GM19468 (cell line): Measurements from ENCODE around the gene ZNF485.
"Not testable (repeated sequence)": the region's sequence is repeated elsewhere in the genome, so short reads cannot be mapped to it uniquely, and the experiment has no call there.

Experiments
- ATAC-seq: cut with Tn5 transposase; IDR thresholded peaks from one replicate; pipeline ENCODE4 v1.9.1; 2021; ENCODE audit warnings: mild to moderate bottlenecking, moderate library complexity, moderate number of reproducible peaks; ENCODE audit not compliant: unreplicated experiment; ENCODE audit errors: extremely low read depth

The ZNF485 gene

DNA sequence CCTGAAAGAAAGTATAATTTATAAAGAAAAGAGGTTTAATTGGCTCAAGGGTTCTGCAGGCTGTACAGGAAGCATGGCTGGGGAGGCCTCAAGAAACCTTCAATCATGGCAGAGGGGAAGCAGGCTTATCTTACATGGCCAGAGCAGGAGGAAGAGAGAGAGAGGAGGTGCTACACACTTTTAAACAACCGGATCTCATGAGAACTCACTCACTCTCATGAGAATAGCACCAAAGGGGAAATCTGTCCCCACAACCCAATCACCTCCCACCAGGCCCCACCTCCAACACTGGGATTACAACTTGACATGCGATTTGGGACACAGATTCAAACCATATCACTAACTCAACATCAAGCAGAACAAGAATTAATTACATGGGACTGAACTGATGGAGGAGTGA lies 6.9 kb upstream of the ZNF485 start:
- ATAC-seq, result no peak

DNA sequence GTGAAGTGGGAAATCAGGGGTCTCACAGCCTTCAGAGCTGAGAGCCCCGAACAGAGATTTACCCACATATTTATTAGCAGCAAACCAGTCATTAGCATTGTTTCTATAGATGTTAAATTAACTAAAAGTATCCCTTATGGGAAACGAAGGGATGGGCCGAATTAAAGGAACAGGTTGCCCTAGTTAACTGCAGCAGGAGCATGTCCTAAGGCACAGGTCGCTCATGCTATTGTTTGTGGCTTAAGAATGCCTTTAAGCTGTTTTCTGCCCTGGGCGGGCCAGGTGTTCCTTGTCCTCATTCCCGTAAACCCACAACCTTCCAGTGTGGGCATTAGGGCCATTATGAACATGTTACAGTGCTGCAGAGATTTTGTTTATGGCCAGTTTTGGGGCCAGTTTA lies 4.7 kb upstream of the ZNF485 start:
- ATAC-seq, result not testable (repeated sequence)

DNA sequence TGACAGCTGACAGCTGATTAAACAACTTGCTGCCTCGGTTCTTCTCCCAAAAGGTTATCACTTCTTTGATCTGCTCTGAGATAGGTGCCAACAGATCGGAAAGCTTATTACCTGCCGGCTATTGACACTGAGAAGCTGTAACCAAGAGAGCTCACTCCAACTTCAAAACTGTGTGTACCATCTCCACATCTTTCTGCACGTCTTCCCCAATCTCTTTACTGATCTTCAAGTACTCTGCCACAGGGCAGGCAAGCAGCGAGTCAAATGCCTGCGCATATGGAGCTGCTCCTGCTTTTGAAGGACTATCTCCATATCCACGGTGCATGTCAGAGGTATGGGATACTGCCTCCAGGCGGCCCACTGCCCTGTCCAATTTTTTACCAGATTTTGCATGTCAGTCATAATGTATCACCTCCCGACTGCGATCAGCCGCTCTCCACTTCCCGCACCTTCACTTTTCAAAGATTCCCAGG lies 352 bp upstream of the ZNF485 start:
- ATAC-seq, result no peak

DNA sequence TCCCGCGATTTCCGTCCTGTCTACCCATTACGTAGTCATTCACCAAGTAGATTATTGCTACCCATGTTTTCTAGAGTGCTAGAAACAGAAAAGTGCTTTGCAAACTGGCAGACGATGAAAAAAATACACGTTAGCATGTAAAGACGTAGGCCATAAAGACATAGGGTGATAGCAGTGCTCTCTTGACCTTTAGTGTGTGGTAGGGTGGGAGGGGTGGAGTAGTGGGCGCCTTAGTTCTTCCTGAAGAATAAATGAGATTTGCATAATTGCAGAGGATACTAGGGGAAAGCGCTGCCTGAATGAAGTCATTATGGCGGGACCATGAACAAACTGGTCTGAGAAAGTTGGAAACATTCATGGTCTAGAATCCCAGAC lies 948 bp downstream of the ZNF485 start:
- ATAC-seq, result no peak

DNA sequence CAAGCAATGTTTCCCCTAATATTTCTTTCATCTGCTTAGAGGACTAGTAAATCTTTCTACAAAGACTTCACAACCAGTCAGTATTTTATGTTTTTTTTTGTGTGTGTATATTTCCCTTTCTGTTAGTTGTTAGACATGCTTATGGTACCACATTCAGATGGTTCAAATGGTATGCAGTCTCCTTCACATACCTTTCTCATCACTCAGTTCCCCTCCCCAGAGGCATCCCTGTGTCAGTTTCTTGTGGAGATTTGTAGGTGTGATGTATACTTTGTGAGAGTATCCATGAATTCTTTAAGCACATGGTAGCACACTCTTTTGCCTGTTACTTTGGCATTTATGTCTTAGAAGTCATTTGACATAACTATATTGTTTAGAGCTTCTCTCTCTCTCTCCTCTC lies 4.4 kb downstream of the ZNF485 start:
- ATAC-seq, result no peak

DNA sequence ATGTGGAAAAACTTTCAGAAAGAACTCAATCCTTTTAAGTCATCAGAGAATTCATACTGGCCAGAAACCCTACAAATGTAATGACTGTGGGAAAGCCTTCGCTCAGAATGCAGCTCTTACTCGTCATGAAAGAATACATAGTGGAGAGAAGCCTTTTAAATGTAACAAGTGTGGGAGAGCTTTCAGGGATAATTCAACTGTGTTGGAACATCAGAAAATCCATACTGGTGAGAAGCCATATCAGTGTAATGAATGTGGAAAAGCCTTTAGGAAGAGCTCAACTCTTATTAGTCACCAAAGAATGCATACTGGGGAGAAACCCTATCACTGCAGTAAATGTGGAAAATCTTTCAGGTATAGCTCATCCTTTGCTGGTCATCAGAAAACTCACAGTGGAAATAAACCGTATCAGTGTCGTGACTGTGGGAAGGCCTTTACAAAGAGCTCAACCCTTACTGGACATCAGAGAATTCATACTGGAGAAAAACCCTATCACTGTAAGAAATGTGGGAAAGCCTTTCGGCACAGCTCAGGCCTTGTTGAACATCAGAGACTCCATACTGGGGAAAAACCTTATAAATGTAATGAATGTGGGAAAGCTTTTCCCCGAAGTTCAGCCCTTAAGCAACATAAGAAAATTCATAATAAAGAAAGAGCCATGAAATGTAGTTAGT lies 10.6 kb downstream of the ZNF485 start:
- no peak for ATAC-seq

DNA sequence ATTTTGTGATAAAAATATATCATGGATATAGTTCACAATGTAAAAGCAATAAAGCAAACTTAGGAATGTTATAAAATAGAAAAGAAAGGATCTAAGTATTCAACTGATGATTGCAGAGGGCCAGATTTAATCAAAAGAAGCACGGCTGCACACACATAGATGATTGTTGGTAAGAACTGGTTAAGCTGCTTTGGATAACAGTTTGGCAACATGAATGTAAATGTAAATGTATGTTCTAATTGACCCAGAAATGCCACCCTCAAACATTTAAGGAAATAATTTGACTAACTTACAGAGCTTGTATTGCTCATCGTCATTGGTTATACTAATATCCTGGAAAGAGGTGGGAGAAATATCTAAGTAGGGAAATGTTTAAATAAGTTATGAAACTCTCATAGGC lies 13.1 kb downstream of the ZNF485 start:
- ATAC-seq, result no peak

DNA sequence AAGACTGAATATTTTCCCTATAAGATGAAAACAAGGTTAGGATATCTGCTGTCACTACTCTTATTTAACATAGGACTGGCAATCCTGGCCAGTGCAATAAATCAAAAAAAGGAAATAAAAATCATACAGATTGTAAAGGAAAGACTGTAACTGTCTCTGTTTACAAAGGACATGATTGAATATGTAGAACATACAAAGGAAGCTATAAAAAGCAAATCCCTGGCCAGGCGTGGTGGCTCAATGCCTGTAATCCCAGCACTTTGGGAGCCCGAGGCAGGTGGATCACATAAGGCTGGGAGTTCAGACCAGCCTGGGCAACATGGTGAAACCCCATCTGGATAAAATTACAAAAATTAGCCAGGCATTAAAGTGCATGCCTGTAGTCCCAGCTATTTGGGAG lies 15.8 kb downstream of the ZNF485 start:
- no peak for ATAC-seq

DNA sequence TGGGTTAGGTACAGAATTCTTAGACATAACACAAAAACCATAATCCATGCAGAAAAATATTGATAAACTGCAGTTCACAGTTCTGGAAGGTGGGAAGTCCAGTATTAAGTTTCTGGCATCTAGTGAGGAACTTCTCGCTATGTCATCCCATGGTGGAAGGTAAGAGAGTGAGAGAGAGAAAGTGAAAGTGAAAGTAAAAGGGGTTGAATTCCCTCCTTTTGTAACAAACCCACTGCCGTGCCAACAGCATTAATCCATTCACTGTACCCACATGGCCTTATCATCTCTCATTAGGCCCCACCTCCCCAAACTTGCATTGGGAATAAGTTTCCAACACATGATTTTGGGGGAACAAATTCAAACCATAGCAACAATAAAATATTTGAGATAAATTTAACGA lies 17.1 kb downstream of the ZNF485 start:
- no peak for ATAC-seq

DNA sequence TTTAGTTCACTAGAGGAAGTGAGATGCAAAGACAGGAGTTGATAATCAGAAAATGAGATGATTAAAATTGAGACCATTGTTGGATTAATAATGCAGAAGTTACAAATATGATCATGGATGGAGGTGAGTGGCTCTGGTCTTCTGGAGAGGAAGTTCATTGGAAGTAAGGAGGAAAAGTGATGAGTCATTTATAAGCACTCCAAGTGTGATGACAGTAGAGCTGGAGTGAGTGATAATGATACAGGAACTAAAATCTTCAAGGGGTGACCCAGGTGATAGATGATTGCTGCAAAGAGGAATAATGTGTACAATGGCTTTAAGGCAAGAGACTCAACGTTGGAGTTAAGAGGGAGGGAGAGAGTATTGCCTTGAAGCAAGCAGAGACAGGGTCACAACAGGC lies 21.7 kb downstream of the ZNF485 start:
- no peak for ATAC-seq

DNA sequence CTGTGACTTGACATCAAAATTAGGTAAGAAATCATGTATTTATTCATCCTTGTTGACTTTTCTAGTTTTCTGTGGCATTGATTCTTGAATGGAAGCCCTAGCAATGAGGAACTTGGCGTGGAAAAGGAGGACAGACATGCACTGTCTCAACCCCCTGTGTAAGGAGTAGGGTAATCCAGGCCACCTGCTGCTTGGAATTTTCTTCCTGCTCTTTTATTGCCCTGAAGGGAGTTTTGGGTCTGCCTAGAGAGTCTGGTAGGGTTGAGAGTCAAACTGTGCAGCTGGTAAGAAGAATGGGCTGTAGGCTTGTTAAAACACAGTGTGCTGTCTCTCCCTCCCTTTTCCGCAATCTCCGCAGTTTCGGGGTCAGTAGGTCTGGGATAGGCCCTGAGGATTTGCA lies 22.7 kb downstream of the ZNF485 start:
- ATAC-seq, result no peak

DNA sequence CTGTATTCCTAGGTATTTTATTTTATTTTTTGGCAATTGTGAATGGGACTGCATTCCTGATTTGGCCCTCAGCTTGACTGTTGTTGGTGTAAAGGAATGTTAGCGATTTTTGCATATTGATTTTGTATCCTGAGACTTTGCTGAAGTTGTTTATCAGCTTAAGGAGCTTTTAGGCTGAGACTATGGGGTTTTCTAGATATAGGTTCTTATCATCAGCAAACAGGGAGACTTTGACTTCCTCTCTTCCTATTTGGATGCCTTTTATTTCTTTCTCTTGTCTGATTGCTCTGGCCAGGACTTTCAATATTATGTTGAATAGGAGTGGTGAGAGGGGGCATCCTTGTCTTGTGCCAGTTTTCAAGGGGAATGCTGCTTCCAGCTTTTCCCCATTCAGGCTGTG lies 29.6 kb downstream of the ZNF485 start:
- ATAC-seq, result not testable (repeated sequence)

DNA sequence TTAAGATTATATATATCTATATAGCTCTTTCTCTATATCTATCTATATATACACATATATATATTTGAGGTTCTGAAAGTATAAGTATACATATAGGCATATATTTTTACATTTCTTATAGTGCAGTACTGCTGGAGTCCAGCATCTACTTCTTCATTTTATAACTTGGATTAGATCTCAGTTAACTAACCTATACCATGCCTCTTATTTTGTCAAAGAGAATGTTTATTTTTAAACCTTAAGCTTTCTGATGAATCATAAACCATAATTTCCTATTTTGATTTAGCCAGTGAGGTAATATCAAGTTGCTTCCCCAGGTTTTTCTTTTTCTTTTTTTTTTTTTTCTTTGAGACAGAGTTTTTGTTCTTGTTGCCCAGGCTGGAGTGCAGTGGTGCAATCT lies 34.4 kb downstream of the ZNF485 start:
- ATAC-seq, result no peak

DNA sequence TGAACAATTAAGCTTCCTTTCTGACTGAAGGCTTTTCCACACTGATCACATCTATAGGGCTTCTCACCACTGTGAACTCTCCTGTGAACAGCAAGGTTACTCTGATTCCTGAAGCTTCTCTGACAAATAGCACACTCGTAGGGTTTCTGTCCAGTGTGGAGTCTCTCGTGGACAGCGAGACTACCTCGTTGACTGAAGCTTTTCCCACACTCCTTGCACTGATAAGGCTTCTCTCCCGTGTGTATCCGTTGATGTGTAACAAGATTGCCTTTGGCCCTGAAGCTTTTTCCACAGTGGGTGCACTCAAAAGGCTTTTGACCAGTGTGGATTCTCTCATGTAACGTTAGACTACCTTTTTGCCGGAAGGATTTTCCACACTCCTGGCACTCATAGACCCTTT lies 38.0 kb downstream of the ZNF485 start:
- ATAC-seq, result no peak

DNA sequence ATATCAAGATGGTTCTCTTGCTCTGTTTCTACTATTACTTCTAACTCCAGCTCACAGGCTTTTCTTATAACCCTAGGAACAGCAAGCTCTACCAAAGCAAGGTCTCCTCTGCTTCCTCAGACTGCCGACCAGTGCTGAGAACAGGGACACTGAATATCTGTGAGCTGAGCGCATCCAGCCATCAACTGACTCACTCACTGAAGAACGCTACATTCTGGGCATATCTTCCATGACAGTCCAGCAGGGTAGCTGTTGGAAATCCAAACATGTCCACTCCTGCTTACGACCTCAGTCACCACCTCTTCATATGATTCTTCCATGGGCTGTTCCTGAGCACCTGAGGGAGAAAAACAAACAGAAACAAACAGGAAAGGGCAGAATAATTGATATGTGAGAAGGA lies 39.6 kb downstream of the ZNF485 start:
- no peak for ATAC-seq

DNA sequence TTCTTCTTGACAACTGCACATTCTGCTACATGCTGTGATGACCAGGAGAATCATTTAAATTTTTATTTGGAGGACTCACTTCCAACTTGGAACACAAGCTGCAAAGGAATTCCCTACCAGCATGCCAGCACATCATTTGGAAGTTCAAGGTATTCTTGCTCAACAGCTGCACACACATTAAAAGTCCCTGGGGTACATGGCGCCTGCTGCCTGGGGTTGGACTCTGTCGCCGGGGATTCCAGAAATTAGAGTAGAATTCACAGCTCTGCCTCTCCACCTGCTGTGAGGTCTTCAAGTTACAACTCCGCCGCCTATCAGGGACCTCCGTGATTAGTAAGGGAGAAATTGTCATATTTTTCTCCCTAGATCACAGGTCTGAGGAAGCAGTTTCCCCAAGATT lies 41.3 kb downstream of the ZNF485 start:
- no peak for ATAC-seq

DNA sequence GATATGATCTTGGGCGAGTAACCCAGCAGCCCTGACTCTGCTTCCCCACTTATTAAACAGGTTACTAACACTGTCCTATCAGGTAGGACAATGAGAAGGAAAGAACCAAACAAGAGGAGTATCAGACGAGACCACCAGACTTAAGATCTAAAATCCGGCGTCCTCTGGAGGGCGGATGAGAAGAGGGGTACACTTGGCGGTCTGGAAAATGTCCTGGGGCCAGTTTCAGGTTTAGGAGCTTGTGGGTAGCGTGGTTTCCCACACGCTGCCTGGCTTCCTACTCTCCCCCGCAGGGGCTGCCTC lies 41.8 kb downstream of the ZNF485 start:
- no peak for ATAC-seq

DNA sequence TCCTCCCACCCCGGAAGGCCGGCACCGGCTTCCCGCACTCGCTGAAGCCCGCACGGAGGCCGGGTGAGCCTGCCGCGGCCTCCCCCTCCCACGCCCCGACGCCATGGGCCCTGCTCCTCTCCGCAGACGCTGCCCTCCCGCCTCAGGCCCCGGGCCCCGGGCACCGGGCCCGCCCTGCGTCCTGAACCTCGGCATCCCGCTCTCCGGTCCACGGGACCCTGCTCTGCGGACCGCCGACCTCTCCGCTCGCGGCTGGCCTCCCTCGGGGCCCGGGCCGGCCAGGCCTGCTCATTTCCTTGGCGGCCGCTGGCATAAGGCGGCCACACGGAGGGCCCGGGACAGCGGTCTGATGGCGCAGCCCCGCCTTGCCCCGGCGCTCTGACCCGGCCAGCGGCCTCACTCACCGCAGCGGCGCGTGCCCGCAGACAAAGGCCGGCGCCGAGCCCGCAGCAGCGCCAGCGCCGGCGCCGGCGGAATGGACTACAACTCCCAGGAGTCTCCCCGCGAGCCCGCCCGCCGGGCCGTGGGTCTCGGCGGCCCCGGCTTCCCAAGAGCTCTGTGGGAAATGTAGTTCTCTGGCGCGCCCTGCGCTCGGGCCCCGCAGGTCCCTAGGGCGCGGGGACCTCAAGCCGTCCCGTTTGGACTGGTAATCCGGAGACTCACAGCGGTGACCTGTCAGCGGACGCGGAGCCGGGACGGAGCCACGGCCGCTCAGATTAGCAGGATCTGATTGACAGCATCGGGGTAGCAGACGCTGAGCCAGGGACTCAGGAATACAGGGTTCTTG lies 42.4 kb downstream of the ZNF485 start, which contains the start of gene ZNF32:
TSS of gene ZNF32 (minus strand) at position 484 of the 787 bp plus-strand sequence. CDS start 2,748 bp downstream, outside the sequence.
- peak; percentile 96 for ATAC-seq

DNA sequence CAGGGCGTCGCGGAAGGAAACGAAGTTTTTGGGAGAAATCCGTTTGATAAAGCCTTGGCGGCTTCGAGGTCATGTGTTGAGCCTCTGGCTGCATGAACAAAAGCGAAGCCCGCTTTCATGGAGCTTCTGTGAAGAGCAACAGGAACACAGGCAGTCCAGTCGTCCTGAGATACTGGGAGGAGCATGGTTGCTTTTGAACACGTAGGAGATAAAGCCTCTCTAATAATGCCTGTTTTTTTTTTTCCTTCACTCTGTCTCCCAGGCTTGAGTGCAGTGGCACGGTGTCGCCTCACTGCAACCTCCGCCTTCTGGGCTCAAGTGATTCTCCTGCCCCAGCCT lies 42.9 kb downstream of the ZNF485 start:
- no peak for ATAC-seq

DNA sequence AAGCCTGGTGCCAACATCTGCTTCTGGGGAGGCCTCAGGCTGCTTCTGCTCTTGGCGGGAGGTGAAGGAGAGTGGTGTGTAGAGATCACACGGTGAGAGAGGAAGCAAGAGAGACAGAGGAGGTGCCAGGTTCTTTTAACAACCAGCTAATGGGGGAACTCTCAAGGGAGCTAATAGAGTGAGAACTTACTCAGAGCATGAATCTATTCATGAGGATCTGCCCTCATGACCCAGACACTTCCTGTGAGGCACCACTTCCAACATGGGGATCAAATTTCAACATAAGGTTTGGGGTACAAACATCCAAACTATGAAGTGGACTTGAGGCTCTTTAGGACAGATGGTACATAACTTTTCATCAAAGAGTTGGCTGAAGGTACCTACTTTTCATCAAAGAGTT lies 47.5 kb downstream of the ZNF485 start:
- ATAC-seq, result no peak

DNA sequence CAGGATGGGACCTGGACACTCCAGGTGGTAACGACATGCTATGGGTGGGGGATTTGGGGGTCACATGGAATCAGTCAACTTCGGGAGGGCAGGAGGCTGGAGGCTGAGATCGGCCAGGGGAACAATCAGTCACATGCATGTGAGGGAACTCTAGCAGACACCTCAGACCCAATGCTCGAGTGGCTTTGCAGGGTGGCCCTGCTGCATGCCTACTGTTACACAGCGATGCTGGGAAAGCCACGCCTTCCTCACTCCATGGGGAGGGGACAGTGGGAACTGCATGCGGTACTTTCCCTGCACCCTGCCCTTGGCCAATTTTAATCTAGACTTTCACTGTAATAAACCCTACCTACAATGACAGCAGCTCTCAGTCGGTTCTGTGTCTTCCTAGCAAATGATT lies 49.1 kb downstream of the ZNF485 start:
- no peak for ATAC-seq

DNA sequence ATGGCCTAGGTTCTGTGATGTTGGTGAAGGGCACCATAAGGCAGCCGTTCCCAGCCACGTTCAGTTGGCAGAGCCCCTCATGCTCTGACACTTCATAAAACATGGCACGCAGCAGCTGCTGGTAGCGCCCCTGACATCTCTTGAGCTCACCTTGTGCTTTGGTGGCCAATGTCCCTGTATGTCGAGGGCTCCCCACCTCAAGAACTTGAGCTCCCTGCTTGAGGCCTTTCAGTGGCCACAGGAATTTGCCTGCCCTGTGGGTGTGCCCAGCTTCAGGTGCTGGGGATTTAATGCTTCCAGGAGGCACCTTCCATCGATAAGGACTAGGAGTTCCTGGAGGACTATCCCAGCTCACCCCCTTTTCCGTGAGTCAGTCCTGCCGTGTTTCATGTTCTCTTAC lies 52.0 kb downstream of the ZNF485 start:
- ATAC-seq, result no peak
